Measurements from ENCODE around the gene XRCC5. TPM values are rescaled to one million over a fixed set of nuclear protein-coding genes. Genes with fewer than 3 reads are reported as not detected.

XRCC5 gene
- total RNA-seq, 1 experiment from 2014 or later = 534 TPM

DNA sequence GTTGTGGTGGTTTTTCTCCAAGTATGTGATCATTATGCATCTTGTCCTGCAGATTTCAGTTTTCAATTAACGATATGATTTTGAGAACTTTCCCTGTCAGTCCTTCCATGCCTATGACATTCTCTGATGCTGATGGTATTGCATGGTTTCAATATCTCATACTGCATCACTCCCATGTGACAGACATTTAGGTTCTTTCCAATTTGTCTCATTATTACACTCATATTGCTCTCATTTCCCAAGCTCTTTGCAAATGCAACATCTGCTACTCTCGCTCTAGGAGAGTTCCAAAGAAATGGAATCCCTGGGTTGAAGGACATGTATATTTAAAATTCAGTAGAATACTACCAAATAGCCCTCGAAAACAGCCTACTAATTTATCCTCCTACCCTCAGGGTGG lies 137.6 kb downstream of the XRCC5 start:
- no TSS peak for BruUV-seq (replicated peaks)
- H3K27ac ChIP-seq (ENCODE audit: low read depth, low read length, poor library complexity, severe bottlenecking) = no peak overlapping the region
- no peaks in the 10 kb centered on the region for H3K9me3 ChIP-seq (ENCODE audit: low read depth, low read length, poor library complexity, severe bottlenecking)
- TF ChIP-seq, protein P1, sequence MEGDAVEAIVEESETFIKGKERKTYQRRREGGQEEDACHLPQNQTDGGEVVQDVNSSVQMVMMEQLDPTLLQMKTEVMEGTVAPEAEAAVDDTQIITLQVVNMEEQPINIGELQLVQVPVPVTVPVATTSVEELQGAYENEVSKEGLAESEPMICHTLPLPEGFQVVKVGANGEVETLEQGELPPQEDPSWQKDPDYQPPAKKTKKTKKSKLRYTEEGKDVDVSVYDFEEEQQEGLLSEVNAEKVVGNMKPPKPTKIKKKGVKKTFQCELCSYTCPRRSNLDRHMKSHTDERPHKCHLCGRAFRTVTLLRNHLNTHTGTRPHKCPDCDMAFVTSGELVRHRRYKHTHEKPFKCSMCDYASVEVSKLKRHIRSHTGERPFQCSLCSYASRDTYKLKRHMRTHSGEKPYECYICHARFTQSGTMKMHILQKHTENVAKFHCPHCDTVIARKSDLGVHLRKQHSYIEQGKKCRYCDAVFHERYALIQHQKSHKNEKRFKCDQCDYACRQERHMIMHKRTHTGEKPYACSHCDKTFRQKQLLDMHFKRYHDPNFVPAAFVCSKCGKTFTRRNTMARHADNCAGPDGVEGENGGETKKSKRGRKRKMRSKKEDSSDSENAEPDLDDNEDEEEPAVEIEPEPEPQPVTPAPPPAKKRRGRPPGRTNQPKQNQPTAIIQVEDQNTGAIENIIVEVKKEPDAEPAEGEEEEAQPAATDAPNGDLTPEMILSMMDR (conservative IDR thresholded peaks at IDR 0.05; ENCODE audit: low read depth, low read length) = no peak
- no peak for TF ChIP-seq EZH2 (IDR thresholded peaks at IDR 0.05; ENCODE audit: borderline replicate concordance, low read depth, low read length, poor library complexity, severe bottlenecking)
- no peaks in the 10 kb centered on the region for H3K27me3 ChIP-seq (replicated peaks; ENCODE audit: insufficient read depth, low read depth, low read length, poor library complexity)
- H3K4me1 ChIP-seq (ENCODE audit: insufficient read depth, low read length, poor library complexity, severe bottlenecking) = peaks cover 11% of the 10 kb centered on the region
- no peak overlapping the region for H3K4me3 ChIP-seq (ENCODE audit: low read depth, low read length, poor library complexity, severe bottlenecking)
- no peak for DNase-seq (ENCODE audit: low spot score)
- intact Hi-C loops (cut with micrococcal nuclease; ENCODE audit: unreplicated experiment) = no loop called here
- no peaks in the 10 kb centered on the region for H3K36me3 ChIP-seq (ENCODE audit: insufficient read depth, low read length, poor library complexity, severe bottlenecking)
- ChIA-PET CTCF (no interaction called here), POLR2A (ENCODE audit: low non-redundant PET) (no interaction called here)

Other genes with a start within 250 kb of the XRCC5 start
- 14.9 and 15.9 TPM in 2 replicates for gene MREG, start 95.8 kb upstream of the XRCC5 start, total RNA-seq (2021)
- gene PECR, start 27.5 kb upstream of the XRCC5 start, total RNA-seq (2021) = 19.7 and 22.2 TPM in 2 replicates
- gene TMEM169, start 27.4 kb upstream of the XRCC5 start, total RNA-seq (2021) = 1.1 and 1.7 TPM in 2 replicates